Measurements from ENCODE around the gene TKTL1.
"Not testable (repeated sequence)": the region's sequence is repeated elsewhere in the genome, so short reads cannot be mapped to it uniquely, and the experiment has no call there.

TKTL1 gene

GRCh38 chrX:154295664-154296310 lies at the start of gene TKTL1:
TKTL1 (plus strand) TSS chrX:154295795; CDS start chrX:154295860, 65 bp downstream.
- DNase-seq = no peak

- DNase-seq = not testable (repeated sequence)
Observed at GRCh38 chrX:154247377-154248045, 48.1 kb upstream of the TKTL1 start.

GRCh38 chrX:154248076-154248475 lies 47.5 kb upstream of the TKTL1 start:
- not testable (repeated sequence) for DNase-seq

GRCh38 chrX:154257282-154257681 lies 38.3 kb upstream of the TKTL1 start, which contains the start of gene OPN1MW3:
OPN1MW3 (plus strand) TSS chrX:154257582; CDS start chrX:154257620, 38 bp downstream.
- DNase-seq = not testable (repeated sequence)

- DNase-seq = not testable (repeated sequence)
Observed at GRCh38 chrX:154258711-154259110, 36.9 kb upstream of the TKTL1 start.

- not testable (repeated sequence) for DNase-seq
Observed at GRCh38 chrX:154263072-154263471, 32.5 kb upstream of the TKTL1 start.

- DNase-seq = not testable (repeated sequence)
Observed at GRCh38 chrX:154269245-154269644, 26.4 kb upstream of the TKTL1 start.

GRCh38 chrX:154284489-154285338 lies 10.9 kb upstream of the TKTL1 start:
- DNase-seq = not testable (repeated sequence)

- DNase-seq = not testable (repeated sequence)
Observed at GRCh38 chrX:154286406-154286805, 9.2 kb upstream of the TKTL1 start.

GRCh38 chrX:154294791-154295574 lies 612 bp upstream of the TKTL1 start, which contains the start of gene TEX28:
TEX28 (minus strand) TSS chrX:154295124; CDS start chrX:154292117, 3,007 bp downstream.
- no peak for DNase-seq

GRCh38 chrX:154296731-154297130 lies 1.1 kb downstream of the TKTL1 start:
- DNase-seq = no peak

GRCh38 chrX:154298312-154298711 lies 2.7 kb downstream of the TKTL1 start:
- DNase-seq = no peak

GRCh38 chrX:154300816-154301215 lies 5.2 kb downstream of the TKTL1 start:
- DNase-seq = no peak

- DNase-seq = not testable (repeated sequence)
Observed at GRCh38 chrX:154302998-154303397, 7.4 kb downstream of the TKTL1 start.

- no peak for DNase-seq
Observed at GRCh38 chrX:154303476-154303875, 7.9 kb downstream of the TKTL1 start.

GRCh38 chrX:154304846-154305245 lies 9.3 kb downstream of the TKTL1 start:
- no peak for DNase-seq

GRCh38 chrX:154305541-154306205 lies 10.1 kb downstream of the TKTL1 start:
- no peak for DNase-seq

- DNase-seq = no peak
Observed at GRCh38 chrX:154307202-154307601, 11.6 kb downstream of the TKTL1 start.

- DNase-seq = peak; percentile 47
Observed at GRCh38 chrX:154308108-154308946, 12.7 kb downstream of the TKTL1 start.

- DNase-seq = no peak
Observed at GRCh38 chrX:154309041-154309775, 13.6 kb downstream of the TKTL1 start.

All from right forelimb (tissue), 1 donor.